Hepatocyte (in vitro differentiated cells): ENCODE data around the gene C1QTNF3.

Experiments
- EZH2 ChIP-seq: fragments of 200-600 bp; sonication (generic); IDR thresholded peaks from 2 replicates; pipeline ENCODE4 v1.6.1; 2016; ENCODE audit warnings: antibody characterized with exemption, mild to moderate bottlenecking, borderline replicate concordance
- EZH2phosphoT487 ChIP-seq: fragments of 200-600 bp; sonication (generic); IDR thresholded peaks from one replicate; pipeline ENCODE4 v1.6.1; 2018; ENCODE audit warnings: antibody characterized with exemption, mild to moderate bottlenecking, low read depth, moderate library complexity; ENCODE audit not compliant: unreplicated experiment, severe bottlenecking
- TF ChIP-seq, protein P1 (sequence below): fragments of 200-600 bp; sonication (generic); IDR thresholded peaks from 2 replicates; pipeline ENCODE4 v1.5.1; 2016; ENCODE audit warnings: antibody characterized with exemption, mild to moderate bottlenecking; ENCODE audit not compliant: poor library complexity

DNA sequence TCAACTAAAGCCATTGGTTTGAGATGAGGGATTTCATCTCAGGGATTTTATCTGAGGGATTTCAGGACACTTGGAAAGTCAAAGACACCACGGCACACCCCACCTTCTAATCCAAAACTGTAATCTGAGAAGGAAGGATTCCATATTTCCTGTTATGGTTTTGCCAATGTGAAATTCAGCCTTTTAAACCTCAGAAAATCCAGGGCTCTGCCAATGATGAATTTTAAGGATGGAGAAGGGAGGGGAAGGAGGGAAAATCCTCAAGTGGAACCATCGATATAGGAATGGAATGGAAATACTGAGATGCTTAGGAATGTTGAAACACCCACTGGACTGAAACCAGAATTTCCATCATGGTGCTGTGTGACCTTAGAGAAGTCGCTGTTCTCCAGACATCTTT is 5.3 kb downstream of the C1QTNF3 start:
- TF ChIP-seq, protein P1, sequence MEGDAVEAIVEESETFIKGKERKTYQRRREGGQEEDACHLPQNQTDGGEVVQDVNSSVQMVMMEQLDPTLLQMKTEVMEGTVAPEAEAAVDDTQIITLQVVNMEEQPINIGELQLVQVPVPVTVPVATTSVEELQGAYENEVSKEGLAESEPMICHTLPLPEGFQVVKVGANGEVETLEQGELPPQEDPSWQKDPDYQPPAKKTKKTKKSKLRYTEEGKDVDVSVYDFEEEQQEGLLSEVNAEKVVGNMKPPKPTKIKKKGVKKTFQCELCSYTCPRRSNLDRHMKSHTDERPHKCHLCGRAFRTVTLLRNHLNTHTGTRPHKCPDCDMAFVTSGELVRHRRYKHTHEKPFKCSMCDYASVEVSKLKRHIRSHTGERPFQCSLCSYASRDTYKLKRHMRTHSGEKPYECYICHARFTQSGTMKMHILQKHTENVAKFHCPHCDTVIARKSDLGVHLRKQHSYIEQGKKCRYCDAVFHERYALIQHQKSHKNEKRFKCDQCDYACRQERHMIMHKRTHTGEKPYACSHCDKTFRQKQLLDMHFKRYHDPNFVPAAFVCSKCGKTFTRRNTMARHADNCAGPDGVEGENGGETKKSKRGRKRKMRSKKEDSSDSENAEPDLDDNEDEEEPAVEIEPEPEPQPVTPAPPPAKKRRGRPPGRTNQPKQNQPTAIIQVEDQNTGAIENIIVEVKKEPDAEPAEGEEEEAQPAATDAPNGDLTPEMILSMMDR = no peak
- TF ChIP-seq EZH2 (no peak), EZH2phosphoT487 (no peak)
